ENCODE data around the gene KIF15.

KIF15 gene

DNA sequence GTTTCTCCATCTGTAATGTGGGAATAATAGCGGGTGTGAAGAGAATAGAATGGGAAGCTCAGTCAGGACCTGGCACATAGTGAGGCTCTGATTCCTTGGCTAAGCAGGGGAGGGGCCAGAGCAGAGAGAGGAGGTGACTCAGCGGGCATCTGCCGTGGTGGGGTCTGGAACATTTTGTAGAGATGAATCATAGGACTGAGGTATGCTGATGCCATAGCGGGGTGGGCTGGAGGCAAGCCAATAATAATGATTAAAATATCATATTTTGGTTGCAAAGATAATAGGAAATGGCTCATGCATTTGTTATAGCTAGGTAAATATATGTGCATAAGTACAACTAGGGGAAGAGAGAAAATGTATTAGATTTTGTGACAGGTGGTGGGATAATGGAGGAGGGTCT lies 124.0 kb downstream of the KIF15 start:
- DNase-seq, result peak; percentile 30

DNA sequence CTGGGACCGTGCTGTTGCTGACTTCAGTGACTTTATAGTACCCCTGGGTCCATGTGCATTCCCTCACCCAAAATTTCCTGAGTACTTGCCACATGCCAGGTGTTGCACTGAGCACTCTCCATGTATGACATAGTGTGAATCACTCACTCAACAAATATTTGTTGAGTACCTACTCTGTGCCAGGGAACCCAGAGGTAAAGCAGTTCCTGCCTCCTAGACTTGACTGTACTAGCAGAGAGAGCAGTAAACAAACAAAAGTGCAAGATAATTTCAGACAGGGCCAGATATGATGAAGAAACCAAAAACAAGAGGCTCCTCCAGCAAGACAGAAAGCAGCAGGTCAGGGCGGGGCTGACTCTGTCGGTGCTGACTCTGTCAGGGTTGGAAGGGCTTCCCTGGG lies 125.0 kb downstream of the KIF15 start:
- DNase-seq, result peak; percentile 35

GRCh38 chr3:44887101-44887500 lies 125.5 kb downstream of the KIF15 start:
- DNase-seq, result no peak

- DNase-seq, result no peak
Observed at GRCh38 chr3:44890258-44890657, 128.7 kb downstream of the KIF15 start.

DNA sequence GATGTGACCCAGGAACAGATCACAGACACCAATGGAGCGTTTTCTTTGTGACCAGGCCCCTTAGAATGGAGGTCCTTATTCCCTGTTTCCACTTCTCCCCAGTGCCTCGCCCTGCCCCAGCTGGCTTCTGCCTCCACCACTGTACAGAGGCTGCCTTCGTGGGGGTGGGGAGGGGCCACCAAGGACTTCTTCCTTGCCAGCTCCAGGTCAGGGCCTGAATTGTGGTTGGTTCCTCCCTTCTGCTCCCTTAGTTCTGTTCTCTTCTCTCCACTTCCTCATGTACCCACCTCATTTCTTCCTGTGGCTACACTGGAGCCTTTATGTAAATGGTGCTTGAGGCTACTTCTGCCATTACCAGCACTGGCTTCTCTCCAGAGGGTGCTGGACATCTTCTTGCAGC lies 129.3 kb downstream of the KIF15 start:
- no peak for DNase-seq

DNA sequence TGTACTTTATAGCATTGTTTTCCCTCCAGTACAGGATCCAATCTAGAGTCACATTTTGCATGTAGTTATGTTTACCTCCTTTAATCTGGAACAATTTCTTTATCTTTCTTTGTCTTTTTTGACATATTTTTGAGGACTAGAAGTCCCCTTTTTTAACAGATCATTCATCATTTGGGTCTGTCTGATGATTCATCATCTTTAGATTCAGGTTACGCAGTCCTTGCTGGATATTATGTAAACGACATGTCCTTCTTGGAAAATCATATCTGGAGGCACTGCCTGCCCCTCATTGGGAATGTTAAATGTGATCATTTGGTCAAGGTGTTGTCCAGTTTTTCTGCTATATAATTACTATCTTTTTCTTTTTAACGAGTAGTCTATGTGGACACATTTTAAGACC lies 131.1 kb downstream of the KIF15 start:
- no peak for DNase-seq

DNA sequence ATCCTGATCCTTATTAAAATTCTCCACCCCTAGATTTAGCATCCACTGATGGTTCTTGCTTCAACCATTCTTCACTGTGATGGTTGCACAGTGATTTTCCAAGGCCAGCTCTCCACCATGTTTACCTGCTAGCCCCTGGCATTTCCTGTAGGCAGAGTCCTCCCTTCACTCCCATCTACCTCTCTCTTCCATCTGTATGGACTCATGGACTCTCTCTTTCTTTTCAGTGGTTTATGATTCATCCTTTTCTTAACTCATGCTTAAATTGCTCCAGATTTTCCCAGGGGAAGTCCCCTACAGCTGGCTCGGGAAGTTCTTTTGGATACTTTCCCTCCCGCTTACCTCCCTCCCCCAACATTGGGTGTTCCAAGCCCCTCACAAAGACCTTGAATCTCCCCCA lies 131.5 kb downstream of the KIF15 start:
- no peak for DNase-seq

DNA sequence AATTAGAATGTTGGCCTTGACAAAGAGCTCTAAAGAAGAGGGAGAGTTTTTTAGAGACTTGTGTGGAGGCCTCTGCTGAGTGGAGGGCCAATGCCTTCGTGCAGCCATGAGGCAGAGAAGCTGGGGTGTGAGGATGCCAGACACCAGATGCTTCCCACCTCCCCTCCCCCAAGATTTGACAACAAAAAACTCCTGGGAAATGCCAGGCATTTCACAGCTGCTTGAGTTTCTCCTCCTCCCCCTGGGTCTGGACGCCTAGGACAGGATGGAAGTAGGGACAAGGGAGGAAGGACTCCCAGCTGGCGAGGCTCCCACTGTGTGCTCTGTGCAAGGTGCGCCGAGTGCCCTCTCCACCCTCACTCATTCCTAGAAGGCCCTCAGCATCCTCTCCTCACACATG lies 132.9 kb downstream of the KIF15 start:
- DNase-seq, result peak; percentile 55

DNA sequence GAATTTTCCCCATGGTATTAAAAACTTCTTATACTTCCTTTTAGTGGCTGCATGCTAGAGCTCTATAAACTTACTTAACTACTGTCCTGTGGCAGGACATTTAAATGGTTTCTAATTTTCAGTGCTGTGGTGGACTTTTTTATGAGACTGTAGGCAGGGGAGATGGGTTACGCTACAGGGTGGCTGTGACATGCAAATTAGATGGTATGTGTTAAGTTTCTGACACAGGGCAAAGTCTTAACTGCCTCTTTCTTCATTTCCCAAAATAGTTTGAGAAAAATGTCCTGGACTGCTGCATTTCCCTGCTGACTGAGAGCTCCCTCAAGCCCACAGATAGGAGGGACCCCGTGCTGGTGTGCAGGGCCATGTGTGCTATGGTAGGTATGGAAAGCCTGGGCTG lies 134.8 kb downstream of the KIF15 start:
- no peak for DNase-seq

- no peak for DNase-seq
Observed at GRCh38 chr3:44899683-44900367, 138.2 kb downstream of the KIF15 start.

DNA sequence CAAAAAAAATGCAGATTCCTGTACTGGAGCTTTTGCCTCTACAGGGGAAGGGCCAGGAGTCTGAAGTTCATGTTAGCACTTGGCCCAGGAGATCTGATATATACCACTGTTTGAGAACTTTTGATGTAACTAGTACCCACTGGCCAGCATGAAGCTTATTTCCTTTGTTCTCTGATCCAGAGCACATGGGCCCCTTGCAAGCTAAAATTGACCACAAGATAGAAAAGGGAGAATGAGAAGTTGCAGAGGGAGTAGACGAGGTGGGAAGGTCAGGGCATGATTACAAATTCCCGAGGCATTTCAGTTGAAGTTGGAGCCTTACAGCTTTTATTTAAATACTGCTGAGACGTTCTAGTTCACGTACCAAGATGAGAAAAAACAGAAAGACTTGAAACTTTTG lies 141.0 kb downstream of the KIF15 start:
- DNase-seq, result no peak
